Stomach (tissue), 9 donors: ENCODE measurements around the gene PLPPR2. TPM values are rescaled to one million over a fixed set of nuclear protein-coding genes. Genes with fewer than 3 reads are reported as not detected.
"Not testable (repeated sequence)": the region's sequence is repeated elsewhere in the genome, so short reads cannot be mapped to it uniquely, and the experiment has no call there.

Experiments used
- DNase-seq, 2 donors: peaks; one replicate each; pipeline versions ENCODE4 v3.0.0 to v3.0.0-alpha.2; 2013 to 2019
- H3K27ac ChIP-seq, 5 donors: fragments of 200-600 bp in 4 of 5; sonication (generic) in 4 of 5; one replicate each; pipeline ENCODE4 v1.5.1; 2013 to 2019; ENCODE audit warnings: mild to moderate bottlenecking in 1 of 5, moderate library complexity in 1 of 5
- H3K27me3 ChIP-seq, 3 donors: fragments of 200-600 bp; sonication (generic); one replicate each; pipeline ENCODE4 v1.5.1; 2017 to 2019; ENCODE audit warnings: mixed run types in 1 of 3
- H3K36me3 ChIP-seq, 4 donors: fragments of 200-600 bp; sonication (generic); 1 replicate in 3 of 4; 2 replicates in 1 of 4; pipeline ENCODE4 v1.5.1; 2016 to 2019
- H3K4me1 ChIP-seq, 4 donors: fragments of 200-600 bp; sonication (generic); one replicate each; pipeline ENCODE4 v1.5.1; 2016 to 2019
- H3K4me3 ChIP-seq, 4 donors: fragments of 200-600 bp; sonication (generic) in 3 of 4; one replicate each; pipeline ENCODE4 v1.5.1; 2016 to 2019; ENCODE audit warnings: mild to moderate bottlenecking in 1 of 4
- H3K9me3 ChIP-seq, 4 donors: fragments of 200-600 bp; sonication (generic); one replicate each; pipeline ENCODE4 v1.5.1; 2016 to 2019
- EP300 ChIP-seq: sonication (generic); formaldehyde crosslinking; IDR thresholded peaks from one replicate; pipeline ENCODE4 v1.6.1; 2017; ENCODE audit warnings: antibody characterized with exemption
- POLR2A ChIP-seq, 4 donors: fragments of 450-650 bp; IDR thresholded peaks; one replicate each; pipeline ENCODE4 v1.6.1; 2016; ENCODE audit warnings: antibody characterized with exemption in 4 of 4, control low read depth in 2 of 4, mild to moderate bottlenecking in 1 of 4, moderate library complexity in 1 of 4
- POLR2AphosphoS5 ChIP-seq, 3 donors: sonication (generic); formaldehyde crosslinking; IDR thresholded peaks; one replicate each; pipeline ENCODE4 v1.6.1; 2016; ENCODE audit warnings: antibody characterized with exemption in 3 of 3
- WGBS, 5 donors: extraction: QIAGEN DNeasy Blood & Tissue Kit in 3 of 5; methylation state at CpG; one replicate each; pipeline versions ENCODE4 v1.1.5 to v1.1.7; 2013 to 2018; 5-methylcytosine and 5-hydroxymethylcytosine counted together
- intact Hi-C: fragments of 100-400 bp; cut with DNase I; formaldehyde crosslinking; loops from one replicate; pipeline ENCODE4 v1.15.1; 2023; ENCODE audit warnings: low total_unique reads
- polyA plus RNA-seq, 3 donors: library from polyadenylated mRNA; stranded (reverse); fragments of 200-250 nt; gene quantifications; one replicate each; pipeline ENCODE4 v1.2.3, GENCODE V29; 2013
- total RNA-seq, 5 donors: library from RNA; depleted of rRNA; stranded (reverse); fragments of >200 nt; gene quantifications; one replicate each; pipeline versions ENCODE4 v1.1.0 to v1.2.3, GENCODE V29; 2014 to 2016
- TF ChIP-seq, protein P1 (sequence below), 7 experiments: fragments of 450-650 bp in 4 of 7; fragments of 200-600 bp in 3 of 7; sonication (generic) in 3 of 7; IDR thresholded peaks; one replicate each; pipeline ENCODE4 v1.5.1; 2016 to 2019; ENCODE audit warnings: antibody characterized with exemption in 7 of 7, control low read depth in 2 of 7, mild to moderate bottlenecking in 1 of 7
- donor health status: healthy with polysubstance abuse.
- donor health status: Bipolar disorder and iron deficiency.
- donor health status: healthy.

Gene PLPPR2
- total and polyA plus RNA-seq, 8 donors = 6.1 to 364 (median 9.8) TPM

DNA sequence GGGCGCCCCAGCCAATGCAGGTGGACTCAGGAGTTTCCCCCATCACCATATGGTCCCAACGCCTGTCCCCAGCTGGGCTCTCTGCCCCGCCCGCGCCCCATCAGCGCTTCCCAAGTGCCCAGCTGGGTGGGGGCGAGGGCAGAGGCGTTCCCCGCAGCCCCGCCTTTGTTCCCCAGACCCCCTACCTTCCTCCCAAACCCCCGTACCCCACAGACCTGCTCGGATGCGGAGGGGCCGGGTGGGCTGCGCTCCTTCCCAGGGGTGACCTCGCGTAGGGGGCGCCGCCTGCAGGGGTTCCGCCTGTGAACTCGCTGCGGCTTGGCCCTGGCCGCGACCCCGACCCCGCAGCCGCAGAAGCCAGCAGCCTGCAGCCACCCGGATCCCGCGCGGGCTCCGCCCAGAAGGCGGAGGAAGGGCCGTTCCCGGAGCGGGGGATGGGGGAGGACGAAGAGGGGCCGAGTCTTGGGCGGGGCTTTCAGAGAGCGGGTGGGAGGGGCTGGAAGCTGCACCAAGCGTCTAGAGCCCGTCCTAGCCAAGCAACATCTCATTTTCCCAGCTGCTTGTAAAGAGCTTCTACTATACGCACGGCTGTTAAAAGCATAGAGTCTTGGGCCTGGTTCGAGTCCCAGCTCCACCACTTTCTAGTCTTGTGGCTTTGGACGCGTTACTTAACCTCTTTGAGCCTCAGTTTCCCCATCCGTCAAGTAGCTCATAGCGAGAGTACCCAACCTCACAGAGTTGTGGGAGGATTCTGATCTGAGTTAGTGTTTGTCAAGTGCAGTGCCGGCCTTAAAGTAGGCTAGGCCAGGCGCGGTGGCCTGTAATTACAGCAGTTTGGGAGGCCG is 15.8 kb upstream of the PLPPR2 start, which contains the start of gene RAB3D:
Gene RAB3D, minus strand, starts transcription at position 404 of the 845 bp plus-strand sequence. CDS start 2,258 bp downstream, outside the sequence.
- Histone ChIP-seq H3K9me3 (no peaks in the 10 kb centered on the region), H3K4me1 (peaks cover 23 to 55% (median 44%) of the 10 kb centered on the region in 4 donors), H3K4me3 (peak within 1 kb of the TSS; percentile 69 to 95 (median 93)), H3K27me3 (no peaks in the 10 kb centered on the region), H3K36me3 (peaks cover 23 to 49% (median 38%) of the 10 kb centered on the region in 4 donors), H3K27ac (peak within 1 kb of the TSS; percentile 90 to 91 (median 90))
- peak; percentile 96 to 97 for DNase-seq
- TF ChIP-seq POLR2AphosphoS5 (IDR thresholded peaks at IDR 0.05) (peak; percentile 37 to 88 (median 80)), EP300 (no peak), POLR2A (IDR thresholded peaks at IDR 0.05) (peak in 1 of 4 donors; percentile 81)
- TF ChIP-seq, protein P1, sequence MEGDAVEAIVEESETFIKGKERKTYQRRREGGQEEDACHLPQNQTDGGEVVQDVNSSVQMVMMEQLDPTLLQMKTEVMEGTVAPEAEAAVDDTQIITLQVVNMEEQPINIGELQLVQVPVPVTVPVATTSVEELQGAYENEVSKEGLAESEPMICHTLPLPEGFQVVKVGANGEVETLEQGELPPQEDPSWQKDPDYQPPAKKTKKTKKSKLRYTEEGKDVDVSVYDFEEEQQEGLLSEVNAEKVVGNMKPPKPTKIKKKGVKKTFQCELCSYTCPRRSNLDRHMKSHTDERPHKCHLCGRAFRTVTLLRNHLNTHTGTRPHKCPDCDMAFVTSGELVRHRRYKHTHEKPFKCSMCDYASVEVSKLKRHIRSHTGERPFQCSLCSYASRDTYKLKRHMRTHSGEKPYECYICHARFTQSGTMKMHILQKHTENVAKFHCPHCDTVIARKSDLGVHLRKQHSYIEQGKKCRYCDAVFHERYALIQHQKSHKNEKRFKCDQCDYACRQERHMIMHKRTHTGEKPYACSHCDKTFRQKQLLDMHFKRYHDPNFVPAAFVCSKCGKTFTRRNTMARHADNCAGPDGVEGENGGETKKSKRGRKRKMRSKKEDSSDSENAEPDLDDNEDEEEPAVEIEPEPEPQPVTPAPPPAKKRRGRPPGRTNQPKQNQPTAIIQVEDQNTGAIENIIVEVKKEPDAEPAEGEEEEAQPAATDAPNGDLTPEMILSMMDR (IDR thresholded peaks at IDR 0.05) = no peak
- WGBS, 5 donors = 3 to 7% (median 5%) methylated on average over 31 to 53 of the region's 53 CpGs
- intact Hi-C loops = no loop called here

GRCh38 chr19:11340099-11340467 is 15.1 kb upstream of the PLPPR2 start:
- Histone ChIP-seq H3K4me3 (peak overlapping the region in 3 of 4 donors; percentile 69 to 94 (median 92)), H3K4me1 (peaks cover 29 to 61% (median 50%) of the 10 kb centered on the region in 4 donors), H3K36me3 (peaks cover 17 to 43% (median 32%) of the 10 kb centered on the region in 4 donors), H3K27ac (peak overlapping the region; percentile 90 to 91 (median 90))
- H3K27me3 ChIP-seq, H3K9me3 ChIP-seq, intact Hi-C loops, DNase-seq: not testable (repeated sequence)
- 78 to 90% (median 82%) methylated on average over 8 of the region's 8 CpGs for WGBS, 5 donors

DNA sequence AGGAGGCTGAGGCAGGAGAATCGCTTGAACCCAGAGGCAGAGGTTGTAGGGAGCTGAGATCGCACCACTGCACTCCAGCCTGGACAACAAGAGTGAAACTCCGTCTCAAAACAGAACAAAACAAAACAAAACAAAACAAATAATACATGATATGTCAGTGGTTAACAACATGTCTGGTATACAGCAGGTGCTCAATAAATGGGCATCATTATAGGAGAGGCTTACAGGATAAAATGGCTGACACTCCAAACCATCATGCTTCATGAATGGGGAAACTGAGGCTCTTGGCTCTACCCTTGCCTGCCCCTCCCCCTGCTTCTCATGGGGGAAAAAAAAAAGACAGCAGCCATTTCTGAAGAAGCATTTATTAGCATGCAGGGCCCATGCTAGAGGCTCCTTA is 12.8 kb upstream of the PLPPR2 start:
- intact Hi-C loops = no loop called here
- TF ChIP-seq POLR2A (IDR thresholded peaks at IDR 0.05) (no peak), EP300 (no peak), POLR2AphosphoS5 (IDR thresholded peaks at IDR 0.05) (no peak)
- TF ChIP-seq, protein P1 (IDR thresholded peaks at IDR 0.05) = no peak

DNA sequence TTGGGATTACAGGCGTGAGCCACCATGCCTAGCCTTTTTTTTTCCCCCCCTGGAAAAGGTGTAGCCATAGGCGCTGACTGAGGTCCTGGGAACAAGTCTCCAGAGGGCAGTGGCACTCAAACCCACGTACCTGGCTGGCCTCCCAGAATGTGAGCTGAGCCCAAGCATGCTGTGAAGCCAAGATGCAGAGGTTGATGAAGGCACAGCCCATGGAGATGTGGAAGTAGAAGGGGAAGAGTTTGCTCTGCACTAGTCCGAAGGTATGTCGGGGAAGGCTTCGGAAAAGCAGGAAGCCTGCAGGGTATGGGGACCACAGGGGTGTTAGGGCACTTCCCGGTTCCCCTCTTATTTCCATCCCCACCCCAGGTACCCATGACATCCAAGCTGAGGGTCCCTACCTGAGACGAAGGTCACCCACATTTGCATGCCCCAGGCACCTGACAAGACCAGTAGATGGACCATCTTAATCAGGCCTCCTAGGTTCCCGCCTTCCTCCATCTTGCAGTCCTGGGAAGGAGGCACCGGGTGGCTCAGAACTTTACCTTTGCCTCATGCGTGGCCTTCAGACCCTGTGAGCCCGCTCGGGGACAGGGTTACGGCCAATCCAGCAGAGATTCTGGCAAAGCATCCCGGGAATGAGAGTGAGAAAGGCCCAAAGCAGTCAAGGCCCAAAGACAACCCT is 10.0 kb upstream of the PLPPR2 start:
- Histone ChIP-seq H3K9me3 (peaks cover 0 to 8% (median 0%) of the 10 kb centered on the region in 4 donors), H3K4me1 (peaks cover 30 to 46% (median 40%) of the 10 kb centered on the region in 4 donors)
- DNase-seq = no peak

More for the DNA sequence above, 12.8 kb upstream of the PLPPR2 start:
- no peak for DNase-seq
- H3K36me3 ChIP-seq = peaks cover 0 to 19% (median 10%) of the 10 kb centered on the region in 4 donors
- H3K27ac ChIP-seq = peak overlapping the region in 1 of 5 donors; percentile 91
- no peak overlapping the region for H3K4me3 ChIP-seq
- WGBS, 5 donors = 84 to 95% (median 92%) methylated on average over 3 of the region's 3 CpGs
- no peaks in the 10 kb centered on the region for H3K9me3 ChIP-seq
- H3K27me3 ChIP-seq = no peaks in the 10 kb centered on the region
- H3K4me1 ChIP-seq = peaks cover 43 to 67% (median 62%) of the 10 kb centered on the region in 4 donors

More for the DNA sequence above, 10.0 kb upstream of the PLPPR2 start:
- Histone ChIP-seq H3K27me3 (no peaks in the 10 kb centered on the region), H3K36me3 (peaks cover 0 to 25% (median 12%) of the 10 kb centered on the region in 4 donors), H3K4me3 (peak overlapping the region; percentile 59 to 69 (median 64)), H3K27ac (peak overlapping the region; percentile 79 to 91 (median 88))
- intact Hi-C loops = no loop called here
- TF ChIP-seq POLR2AphosphoS5 (IDR thresholded peaks at IDR 0.05) (no peak), EP300 (no peak), POLR2A (IDR thresholded peaks at IDR 0.05) (no peak)
- TF ChIP-seq, protein P1 (IDR thresholded peaks at IDR 0.05) = no peak
- WGBS, 5 donors = 33 to 38% (median 35%) methylated on average over 15 of the region's 15 CpGs
